GM21529 (cell line): Measurements from ENCODE around the gene SMYD4.

Source experiments
- ATAC-seq: cut with Tn5 transposase; IDR thresholded peaks from one replicate; pipeline ENCODE4 v1.9.1; 2021; ENCODE audit not compliant: unreplicated experiment

Gene SMYD4

GRCh38 chr17:1735418-1735817 lies 94.3 kb downstream of the SMYD4 start:
- no peak for ATAC-seq

GRCh38 chr17:1733759-1734158 lies 95.9 kb downstream of the SMYD4 start:
- ATAC-seq = no peak

GRCh38 chr17:1732833-1733321 lies 96.8 kb downstream of the SMYD4 start:
- no peak for ATAC-seq

GRCh38 chr17:1732241-1732832 lies 97.4 kb downstream of the SMYD4 start:
- ATAC-seq = no peak

- no peak for ATAC-seq
Observed at GRCh38 chr17:1731194-1731506, 98.6 kb downstream of the SMYD4 start.

GRCh38 chr17:1730326-1731193 lies 99.1 kb downstream of the SMYD4 start:
- no peak for ATAC-seq

GRCh38 chr17:1729966-1730325 lies 99.8 kb downstream of the SMYD4 start:
- no peak for ATAC-seq
